GM21360 (cell line): Measurements from ENCODE around the gene IGSF21.

ENCODE experiments used
- ATAC-seq: cut with Tn5 transposase; IDR thresholded peaks from one replicate; pipeline ENCODE4 v1.9.1; 2021; ENCODE audit warnings: mild to moderate bottlenecking, moderate library complexity; ENCODE audit not compliant: unreplicated experiment

Gene IGSF21

DNA sequence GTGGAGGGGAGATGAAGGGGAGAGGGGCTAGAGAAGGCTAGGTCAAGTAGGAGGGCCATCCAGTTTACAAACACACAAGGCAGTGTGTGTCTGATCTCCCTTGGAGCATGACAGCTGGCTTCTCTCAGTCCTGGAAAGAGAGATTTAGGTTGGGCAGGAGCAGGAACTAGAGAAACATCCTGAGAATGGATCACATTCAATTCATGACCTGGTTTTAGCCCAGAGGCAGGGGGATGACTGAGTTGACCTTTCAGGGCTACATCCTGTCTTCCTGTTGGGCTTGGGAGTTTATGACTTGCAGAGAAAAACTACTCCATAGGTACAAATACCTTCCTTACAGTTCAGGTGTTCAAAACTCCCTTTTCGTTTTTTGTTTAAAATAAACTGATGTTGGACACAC is 97.0 kb downstream of the IGSF21 start:
- no peak for ATAC-seq

- no peak for ATAC-seq
These were observed 97.7 kb downstream of the IGSF21 start for GRCh38 chr1:18205319-18205718.

- ATAC-seq, result no peak
These were observed 104.2 kb downstream of the IGSF21 start for GRCh38 chr1:18211764-18212163.

DNA sequence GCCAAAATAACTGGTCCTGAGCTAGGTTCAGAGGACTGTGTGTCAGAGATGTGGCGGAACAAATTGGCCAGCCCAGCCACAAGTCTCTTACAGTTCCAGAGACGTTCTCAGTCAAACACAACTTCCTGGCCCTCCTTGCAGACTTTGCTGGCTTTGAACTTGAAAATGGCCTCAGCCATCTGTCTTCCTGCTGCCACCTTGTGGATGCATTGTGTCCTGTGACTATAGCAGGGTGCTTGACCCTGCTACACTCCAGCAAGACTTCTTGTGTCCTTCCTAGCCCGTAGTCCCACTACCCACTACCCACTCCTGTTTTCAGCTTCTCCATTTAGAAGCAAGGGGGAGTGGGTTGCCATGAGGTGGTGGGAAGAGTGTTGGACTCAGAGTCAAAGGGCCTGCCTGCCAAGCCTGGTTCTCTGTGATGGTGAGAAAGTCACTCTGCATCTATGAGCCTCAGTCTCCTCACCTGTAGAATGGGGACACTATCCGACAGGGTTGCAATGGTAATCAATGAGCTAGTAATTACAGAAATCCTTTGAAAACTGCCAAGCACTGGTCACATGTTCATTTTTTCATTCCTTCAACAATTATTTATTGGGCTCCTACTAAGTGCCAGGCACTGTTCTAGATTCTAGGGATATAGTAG is 109.9 kb downstream of the IGSF21 start:
- ATAC-seq, result no peak

DNA sequence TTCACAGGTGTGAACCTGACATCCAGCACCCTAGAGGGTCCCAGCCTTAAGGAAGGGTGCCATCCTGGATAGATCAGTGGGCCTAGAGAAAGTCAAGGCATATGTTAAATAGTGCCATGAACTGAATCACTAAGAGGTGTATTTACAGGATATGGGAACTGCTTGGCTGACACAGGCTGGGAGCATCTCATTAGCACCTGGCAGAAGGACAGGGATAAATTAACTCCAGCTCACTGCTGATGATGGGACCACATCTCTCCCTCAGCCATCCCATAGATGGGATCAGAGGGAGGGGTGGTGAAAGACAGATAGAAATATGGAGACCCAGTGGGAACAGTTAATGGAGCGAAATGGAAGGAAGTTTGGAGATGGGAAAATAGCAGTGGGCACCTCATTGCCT is 122.0 kb downstream of the IGSF21 start:
- ATAC-seq, result no peak

DNA sequence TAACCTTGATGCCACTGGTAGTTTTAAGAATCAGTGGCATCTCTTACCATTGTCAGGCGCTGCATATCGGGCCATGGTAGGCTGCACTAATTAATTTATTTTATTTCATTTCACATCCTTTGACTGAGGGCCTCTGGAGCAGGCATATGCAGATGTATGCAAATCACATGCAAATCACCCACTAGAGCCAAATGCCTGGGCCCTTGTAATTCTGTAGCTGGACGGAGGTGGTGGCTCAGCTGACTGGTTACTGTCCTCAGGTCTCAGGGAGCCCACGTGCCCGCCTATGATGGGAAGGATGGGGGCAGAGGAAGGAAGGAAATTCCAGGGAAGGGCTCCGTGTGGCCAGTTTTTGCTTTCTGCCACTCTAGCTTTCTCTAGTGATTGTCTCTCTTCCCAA is 122.7 kb downstream of the IGSF21 start:
- ATAC-seq, result no peak

DNA sequence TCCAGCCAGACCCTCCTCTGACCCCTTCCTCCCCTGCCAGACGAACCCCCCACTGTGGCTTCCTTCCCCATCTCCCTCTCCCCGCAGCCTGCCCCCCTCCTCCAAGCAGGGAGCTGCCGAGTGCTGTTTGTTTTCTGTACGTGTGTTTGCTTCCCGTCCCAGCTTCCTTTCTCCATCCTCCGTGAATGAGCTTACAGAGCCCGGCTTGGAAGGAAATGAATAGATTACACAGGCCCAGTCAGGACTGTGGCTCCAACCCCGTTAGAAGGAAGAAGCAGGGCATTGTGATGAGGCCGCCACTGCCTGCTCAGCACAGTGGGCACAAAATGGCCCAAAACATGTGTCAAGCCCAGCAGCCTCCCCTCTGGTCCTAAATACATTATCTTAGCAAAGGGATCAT is 123.2 kb downstream of the IGSF21 start:
- ATAC-seq, result no peak

GRCh38 chr1:18232052-18232451 is 124.5 kb downstream of the IGSF21 start:
- no peak for ATAC-seq

GRCh38 chr1:18233176-18233864 is 125.7 kb downstream of the IGSF21 start:
- no peak for ATAC-seq

- no peak for ATAC-seq
These were observed 127.2 kb downstream of the IGSF21 start for GRCh38 chr1:18234790-18235242.

GRCh38 chr1:18237371-18237770 is 129.8 kb downstream of the IGSF21 start:
- ATAC-seq, result no peak

- no peak for ATAC-seq
These were observed 130.6 kb downstream of the IGSF21 start for GRCh38 chr1:18238190-18238589.

- no peak for ATAC-seq
These were observed 132.1 kb downstream of the IGSF21 start for GRCh38 chr1:18239671-18240070.

DNA sequence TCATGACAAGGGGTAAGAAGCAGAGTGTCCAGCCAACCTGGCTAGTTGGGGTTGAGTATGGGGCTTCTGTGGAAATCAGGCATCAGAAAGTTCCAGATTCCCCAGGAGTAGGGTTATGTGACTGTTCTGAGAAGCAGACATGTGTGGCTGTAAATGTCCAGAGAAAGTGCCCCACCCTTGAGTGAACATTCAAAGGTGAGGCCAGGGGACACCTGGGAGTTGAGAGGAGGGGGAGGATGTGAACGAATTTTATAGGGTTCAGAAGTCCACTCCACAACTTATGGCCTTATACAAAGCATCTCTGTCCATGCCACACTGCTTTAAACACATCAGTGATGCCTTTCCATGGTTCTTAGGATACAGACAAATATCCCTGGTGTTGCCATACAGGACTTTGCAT is 133.3 kb downstream of the IGSF21 start:
- ATAC-seq, result no peak

- no peak for ATAC-seq
These were observed 134.3 kb downstream of the IGSF21 start for GRCh38 chr1:18241891-18242290.

DNA sequence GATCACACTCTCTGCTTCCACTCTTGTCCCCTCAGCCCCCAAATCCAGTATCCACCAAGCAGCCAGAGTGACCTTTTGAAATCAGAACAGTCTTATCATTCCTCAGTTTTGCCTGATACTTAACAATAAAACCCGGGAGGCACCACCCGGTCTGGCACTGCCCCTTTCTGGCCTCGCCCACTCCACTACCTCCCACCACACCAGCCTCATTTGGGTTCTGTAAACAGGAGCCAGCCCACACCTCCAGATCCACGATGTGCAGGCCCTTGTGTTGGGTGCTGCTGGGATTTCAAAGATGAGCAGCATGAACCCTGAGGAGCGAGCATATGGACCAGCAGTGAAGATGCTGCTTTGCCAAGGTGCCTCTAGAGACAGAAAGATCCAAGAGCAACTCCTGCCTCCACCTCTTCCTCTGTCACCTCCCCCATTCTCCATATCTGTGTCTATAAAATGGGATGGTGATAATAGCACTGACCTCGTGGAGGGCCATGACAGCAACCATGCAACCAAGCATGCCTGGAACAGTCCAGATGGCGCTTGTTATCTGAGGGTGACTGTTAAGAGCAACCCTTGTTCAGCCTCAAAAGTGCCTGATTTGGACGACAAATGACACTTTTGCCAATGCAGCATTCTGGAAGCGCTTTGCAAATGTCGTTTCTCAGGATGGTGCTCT is 136.0 kb downstream of the IGSF21 start:
- no peak for ATAC-seq

DNA sequence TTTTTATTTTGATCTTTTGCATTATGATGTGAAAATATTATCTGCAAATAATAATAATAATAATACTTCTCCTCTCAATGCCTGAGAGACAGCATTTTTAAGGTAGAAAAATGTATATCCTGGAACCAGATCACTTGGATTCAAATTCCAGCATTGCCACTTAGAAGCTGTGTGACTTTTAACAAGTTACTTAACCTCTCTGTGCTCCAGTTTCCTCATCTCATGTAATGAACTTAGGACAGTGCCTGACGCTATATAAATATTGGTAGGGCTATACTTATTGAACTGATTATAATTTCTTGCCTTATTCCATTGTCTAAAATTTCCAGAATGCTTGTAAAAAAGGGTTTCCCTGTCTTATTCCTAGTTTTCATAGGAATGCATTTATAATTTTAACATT is 137.2 kb downstream of the IGSF21 start:
- ATAC-seq, result no peak

GRCh38 chr1:18245647-18246046 is 138.0 kb downstream of the IGSF21 start:
- no peak for ATAC-seq

- ATAC-seq, result no peak
These were observed 138.9 kb downstream of the IGSF21 start for GRCh38 chr1:18246543-18246942.

DNA sequence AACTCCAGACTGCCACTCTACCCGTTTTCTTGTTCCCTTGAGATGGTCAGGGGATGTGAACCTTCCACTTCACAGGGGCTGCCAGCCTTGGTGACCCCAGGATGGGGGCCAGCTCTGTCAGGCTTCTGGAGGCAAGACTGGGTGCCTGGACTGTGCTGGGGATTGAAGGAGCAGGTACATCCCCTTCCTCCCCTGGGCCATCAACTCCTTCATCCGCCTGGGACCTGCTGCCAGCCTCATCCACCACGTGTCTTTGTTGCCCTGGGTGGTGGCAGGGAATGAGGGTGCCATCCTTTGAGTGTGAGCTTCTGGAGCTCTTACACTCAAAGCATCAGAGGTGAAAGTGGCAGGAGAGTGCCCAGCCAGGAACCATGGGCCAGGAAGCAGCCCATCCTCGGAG is 139.6 kb downstream of the IGSF21 start:
- ATAC-seq, result no peak

- ATAC-seq, result no peak
These were observed 142.0 kb downstream of the IGSF21 start for GRCh38 chr1:18249631-18250030.

DNA sequence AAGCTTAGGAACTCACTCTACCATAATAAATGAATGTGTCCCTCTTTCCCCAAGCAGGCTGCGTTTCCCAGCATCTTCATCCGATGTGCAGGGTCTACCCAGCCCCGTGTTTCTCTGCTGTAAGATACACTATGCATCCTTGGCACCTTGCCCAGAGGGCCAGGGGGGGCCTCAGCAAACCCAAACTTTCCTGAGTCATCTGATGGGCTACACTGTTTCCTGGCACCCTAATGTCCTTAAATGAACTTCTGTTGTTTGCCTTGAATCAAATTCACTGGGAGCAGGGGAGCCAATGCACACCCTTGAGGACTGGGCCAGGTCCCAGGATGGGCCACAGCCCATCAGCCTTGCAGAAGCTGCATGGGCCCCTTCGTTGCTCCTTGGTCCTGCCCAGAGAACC is 145.5 kb downstream of the IGSF21 start:
- ATAC-seq, result no peak
